OCI-M1 (cell line): Measurements from ENCODE around the gene DDX4.

ENCODE experiments used
- DNase-seq: peaks from one replicate; lab custom pipeline; 2025; lab: John Stamatoyannopoulos, UW

DDX4 gene

DNA sequence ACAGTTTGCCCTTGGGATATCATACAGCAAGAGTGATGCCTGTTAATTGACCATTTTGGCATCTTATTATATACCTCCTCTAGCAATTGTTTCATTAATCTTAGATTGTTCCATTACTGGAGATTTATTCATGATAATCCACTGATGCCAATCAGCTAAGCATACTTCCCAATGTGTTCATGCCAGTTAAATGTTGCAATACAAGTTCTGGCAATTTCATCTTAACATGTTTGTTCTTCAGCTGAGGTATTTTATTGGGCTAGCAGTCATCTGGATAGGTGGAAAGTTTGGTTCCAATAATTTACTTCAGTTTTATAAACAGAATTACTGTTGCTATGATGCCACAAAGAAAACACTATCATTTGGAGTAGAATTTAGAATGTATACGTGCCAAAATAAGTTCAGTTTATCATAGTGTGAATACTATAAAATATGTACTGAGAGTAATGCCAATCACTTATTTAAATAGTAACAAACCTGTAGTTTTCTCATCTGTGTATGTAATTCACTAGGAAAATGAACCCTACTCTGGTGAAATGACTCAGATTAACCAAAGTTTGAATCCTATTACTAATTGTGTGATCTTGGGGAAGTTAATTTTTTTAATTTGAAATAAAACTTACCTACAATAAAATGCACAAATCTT, 85.4 kb downstream of the DDX4 start:
- no peak for DNase-seq

DNA sequence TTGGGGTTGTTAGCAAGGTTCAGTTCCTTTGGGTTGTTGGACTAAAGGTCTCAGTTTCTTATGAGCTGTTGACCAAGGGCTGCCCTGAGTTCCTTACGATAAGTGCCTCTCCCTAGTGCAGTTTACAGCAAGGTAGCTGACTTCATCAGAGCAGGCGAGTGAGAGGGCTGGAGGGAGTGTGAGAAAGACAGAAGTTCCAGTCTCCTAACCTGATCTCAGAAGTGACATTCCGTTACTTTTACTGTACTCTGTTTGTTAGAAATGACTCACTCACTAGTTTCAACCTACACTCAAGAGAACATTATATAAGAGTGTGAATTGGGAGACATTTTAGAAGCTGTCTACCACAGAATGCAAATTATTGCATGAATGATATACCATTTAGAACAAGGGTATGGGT, 92.1 kb downstream of the DDX4 start:
- DNase-seq = no peak

DNA sequence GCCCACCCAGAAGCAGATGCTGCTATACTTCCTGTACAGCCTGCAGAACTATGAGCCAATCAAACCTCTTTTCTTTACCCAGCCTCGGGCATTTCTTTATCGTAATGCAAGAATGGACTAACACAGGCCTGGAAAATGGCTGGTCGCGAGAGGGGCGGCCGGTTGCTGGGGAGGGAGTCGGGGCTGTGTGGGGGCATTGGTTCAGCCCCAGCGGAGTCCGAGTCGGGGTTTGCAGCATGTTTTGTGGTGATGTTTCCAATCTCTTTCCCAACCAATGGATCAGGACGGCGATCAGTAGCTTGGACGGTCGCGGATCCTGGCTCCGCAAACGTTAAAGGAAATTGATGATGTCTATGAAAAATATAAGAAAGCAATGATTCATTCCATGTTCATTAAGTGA, 94.6 kb downstream of the DDX4 start:
- no peak for DNase-seq

DNA sequence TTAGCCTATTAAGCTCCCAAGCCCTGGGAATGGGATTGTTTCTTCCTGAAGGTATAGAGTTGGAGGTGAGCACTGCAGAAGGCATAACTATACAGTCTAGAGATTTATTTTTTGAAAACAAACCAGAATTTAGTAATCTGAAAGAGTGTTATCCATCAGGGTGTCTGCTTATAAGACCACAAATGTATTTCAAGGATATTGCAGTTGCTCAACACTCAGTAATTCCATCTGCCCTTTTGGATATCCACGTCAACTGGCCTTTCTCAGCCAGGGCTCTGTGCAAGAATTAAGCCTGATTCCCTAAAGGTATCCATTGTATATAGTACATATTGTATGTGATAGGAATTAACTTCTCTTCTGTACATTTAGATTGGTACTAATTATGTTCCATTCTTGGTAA, 98.3 kb downstream of the DDX4 start:
- DNase-seq = no peak

DNA sequence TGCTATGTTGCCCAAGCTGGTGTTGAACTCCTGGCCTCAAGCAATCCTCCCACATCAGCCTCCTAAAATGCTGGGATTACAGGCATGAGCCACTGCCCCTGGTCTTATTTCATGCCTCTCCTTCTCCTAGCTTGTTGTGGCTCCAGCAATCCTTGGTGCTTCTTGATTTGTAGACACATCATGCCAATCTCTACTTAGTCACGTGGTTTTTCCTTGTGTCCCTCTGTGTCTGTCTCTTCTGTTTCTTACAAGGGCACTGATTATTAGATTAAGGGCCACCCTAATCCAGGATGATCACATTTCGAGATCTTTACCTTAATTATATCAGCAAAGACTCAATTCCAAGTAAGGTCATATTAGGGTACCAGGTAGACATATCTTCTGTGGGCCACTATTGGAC, 104.1 kb downstream of the DDX4 start:
- DNase-seq = no peak

DNA sequence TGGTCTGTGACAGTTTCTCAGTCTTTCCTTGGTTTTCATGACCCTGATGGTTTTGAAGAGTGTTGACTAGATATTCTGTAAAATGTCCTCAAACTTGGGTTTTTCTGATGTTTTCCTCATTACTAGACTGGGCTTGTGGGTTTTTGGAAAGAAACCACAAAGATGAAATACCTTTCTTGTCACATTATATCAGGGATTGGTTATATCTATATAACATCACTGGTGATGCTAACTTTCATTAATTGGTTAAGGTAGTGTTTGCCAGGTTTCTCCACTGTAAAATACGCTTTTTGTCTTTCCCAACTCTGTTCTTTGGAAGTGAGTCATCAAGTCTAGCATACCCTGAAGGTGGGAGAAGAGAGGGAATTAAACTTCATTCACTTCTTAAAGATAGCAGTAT, 110.0 kb downstream of the DDX4 start:
- DNase-seq = no peak

DNA sequence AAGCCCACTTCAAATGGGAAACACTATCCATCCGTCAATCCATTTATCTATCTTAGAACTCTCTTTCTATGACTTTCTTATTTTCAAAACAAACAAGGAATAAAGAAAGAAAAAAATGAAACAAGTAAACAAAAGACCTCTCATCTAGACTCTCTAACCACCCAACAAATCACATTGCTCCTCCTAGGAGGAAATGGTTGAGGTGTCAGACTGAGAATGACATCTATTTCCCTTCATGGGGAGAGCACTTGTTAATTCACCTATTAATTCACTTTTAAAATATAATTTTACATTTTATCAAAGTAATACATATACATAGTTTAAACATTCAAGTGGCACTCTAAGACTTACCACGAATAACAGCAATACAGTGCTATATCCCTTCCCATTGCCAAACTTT, 110.9 kb downstream of the DDX4 start:
- no peak for DNase-seq

DNA sequence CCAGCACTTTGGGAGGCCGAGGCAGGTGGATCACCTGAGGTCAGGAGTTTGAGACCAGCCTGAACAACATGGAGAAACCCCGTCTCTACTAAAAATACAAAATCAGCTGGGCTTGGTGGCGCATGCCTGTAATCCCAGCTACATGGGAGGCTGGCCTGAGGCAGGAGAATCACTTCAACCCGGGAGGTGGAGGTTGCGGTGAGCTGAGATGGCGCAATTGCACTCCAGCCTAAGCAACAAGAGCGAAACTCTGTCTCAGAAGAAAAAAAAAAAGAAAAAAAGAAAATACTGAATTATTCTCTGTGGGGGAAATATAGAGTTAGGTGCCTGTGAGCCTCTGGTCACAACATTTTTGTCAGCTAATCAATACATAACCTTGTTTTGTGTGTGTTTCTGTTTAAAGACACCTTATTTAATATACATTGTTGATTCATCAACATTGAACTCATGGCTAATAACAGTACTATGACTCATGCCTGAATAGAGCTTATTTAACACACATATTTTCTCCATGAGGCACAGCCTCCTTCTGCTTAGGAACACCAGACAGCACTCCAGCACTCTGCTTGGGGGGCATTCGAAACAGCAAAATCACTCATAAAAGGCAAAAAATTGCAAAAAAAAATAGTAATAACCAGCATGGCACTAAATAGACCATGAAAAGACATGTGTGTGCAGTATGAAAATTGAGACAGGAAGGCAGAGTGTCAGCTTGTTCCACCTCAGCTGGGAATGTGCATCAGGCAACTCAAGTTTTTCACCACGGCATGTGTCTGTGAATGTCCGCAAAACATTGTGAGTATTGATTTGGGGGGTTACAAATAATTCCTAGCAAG, 113.2 kb downstream of the DDX4 start, which contains the start of gene IL31RA:
Gene IL31RA, plus strand, starts transcription at position 519 of the 836 bp plus-strand sequence. Its CDS starts 214 bp downstream, at position 733.
- DNase-seq = peak; percentile 31

DNA sequence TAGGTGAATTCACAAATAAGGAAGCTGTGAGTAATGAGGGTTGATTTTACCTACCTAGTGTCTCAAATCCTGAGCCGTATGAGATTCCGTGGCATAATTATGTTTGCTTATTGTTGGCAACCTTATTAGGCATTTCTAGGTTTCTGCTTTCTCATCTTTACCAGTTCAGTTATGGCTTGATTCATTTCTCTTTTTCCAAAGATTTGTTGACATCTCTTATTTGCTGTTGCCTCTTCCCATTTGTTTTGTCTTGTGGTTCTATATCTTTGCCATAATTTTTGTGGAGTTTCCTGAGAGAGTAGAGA, 113.8 kb downstream of the DDX4 start:
- DNase-seq = no peak

DNA sequence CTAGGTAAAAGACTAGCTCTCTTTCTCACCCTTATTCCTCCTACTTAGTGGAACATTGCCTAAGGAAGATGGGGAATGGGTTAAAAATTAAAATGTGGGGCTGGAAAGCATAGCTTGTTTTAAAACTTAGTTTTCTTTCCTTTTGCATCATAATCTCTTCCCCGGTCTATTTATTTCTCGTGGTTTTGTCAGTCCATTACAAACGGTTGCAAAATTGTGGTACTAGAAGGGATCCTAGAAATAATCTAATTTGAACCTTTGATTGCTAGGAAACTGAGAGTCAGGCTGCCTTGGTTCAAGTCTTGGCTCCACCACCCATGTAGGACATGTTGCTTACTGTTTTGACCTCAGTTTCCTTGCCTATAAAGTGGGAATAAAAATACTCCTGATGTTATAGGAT, 114.6 kb downstream of the DDX4 start:
- DNase-seq = no peak

DNA sequence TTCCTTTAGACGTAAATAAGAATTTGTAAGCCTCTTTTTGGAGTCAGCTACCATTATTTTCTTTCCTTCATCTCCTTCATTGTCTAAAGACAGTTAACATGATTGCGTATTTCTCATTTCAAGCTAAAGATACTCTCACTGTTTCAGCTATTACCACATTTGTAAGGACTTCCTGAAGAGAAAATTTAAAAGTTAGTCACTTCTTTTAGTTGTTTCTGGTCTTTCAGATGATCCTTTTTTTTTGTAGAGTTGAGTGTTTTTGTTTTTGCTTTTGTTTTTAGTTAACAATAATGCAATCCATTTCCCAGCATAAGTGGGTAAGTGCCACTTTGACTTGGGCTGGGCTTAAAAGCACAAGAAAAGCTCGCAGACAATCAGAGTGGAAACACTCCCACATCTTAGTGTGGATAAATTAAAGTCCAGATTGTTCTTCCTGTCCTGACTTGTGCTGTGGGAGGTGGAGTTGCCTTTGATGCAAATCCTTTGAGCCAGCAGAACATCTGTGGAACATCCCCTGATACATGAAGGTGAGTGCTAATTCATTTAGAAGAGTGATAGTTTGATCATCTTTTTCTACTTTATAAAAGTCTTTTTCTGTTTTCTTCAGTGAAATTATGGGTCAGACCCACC, 115.3 kb downstream of the DDX4 start:
- no peak for DNase-seq

DNA sequence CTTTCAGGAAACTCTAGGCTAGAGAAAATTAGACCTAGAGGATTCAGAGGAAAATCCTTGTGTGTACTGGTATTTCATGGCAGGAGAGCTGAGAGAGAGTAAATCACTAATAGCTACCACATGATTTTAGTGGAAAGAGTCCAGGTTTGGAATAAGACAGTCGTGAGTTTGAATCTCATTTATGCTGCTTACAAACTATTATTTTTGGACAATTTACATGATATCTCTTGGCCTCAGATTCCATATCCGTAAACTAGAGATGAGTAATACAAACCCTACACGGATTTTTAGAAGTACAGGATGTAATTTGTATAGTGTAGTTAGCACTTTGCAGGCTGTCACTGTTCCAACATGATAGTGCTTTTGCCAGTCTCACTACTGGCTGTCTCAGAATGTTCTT, 116.0 kb downstream of the DDX4 start:
- DNase-seq = no peak

DNA sequence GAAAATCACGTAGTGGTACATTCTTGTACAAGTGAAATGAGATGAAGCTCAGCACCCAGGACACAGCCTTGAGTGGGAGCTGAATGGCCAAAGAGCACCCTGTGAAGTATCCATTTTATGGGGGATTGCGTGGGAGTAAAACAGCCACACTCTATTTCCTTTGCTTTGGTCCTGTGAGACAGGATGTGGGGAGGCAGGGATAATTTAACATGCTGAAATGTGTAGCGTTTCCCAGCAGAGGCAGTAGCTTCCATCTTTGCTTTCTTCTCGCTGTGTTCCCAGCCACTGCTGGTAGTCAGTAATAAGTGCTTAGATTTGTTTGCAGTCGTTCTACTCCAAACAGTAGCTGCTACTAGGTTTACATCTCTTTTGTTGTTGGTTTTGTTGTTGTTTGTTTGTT, 117.6 kb downstream of the DDX4 start:
- no peak for DNase-seq

DNA sequence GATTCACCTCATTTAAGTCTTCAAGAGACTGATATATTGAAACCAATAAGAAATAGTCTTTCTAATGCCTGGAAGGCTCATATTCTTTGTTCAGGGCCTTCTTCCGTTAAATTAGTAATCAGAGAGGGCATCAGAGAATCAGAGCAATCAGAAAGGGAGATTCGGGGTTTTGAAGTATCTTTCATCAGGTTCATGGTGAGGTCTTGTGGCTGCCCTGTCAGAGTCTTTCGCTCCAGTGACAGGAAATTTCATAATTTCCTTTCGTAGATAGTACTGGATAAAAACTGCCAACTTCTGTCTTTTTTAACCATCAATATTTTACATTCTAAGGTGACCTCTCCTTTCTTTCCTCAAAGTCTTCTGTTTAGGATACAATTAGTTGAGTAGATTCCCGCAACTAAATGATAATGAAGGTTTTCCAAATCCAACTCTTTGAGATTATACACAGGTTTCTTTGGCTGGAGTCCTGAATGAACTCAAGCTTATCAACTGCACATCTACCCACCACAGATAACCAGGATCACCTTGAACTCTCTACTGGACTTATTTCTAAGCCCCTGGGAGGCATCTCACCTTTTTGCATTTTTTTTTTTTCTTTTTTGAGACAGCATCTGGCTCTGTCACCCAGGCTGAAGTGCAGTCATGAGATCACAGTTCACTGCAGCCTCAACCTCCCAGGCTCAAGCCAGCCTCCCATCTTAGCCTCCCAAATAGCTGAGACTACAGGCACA, 118.8 kb downstream of the DDX4 start:
- DNase-seq = peak; percentile 8

DNA sequence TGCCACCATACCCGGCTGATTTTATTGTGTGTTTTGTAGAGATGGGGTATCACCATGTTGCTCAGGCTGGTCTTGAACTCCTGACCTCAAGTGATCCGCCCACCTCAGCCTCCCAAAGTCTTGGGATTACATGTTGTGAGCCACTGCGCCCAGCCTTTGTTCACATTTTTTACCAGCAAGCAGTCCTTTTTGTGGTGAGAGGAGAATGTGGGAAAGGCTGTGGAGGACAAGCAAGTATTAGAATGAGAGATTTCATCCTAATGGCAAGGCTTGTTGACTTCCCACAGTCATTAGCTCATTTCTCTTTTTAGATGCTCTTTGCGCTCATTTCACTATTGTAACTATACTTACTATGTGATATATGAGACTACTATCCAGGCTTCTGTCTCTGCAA, 119.4 kb downstream of the DDX4 start:
- DNase-seq = no peak

DNA sequence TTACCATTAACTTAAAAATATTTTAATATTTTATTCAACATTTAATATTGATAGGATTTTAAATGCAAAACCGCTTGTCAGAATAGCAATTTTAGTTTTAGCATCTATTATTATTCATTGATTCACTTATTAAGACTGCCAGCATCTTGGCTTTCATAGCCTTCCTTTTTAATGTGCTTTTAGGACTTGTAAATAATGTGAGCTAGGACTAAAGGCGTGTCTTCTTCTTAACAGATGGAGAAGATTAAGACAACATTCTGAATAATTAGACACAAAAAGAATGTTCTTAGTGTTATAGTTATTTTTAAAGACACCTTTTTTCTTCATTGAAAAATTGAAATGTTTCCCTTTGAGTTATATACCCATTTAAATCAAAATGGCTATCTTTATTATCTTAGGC, 120.2 kb downstream of the DDX4 start:
- DNase-seq = no peak

DNA sequence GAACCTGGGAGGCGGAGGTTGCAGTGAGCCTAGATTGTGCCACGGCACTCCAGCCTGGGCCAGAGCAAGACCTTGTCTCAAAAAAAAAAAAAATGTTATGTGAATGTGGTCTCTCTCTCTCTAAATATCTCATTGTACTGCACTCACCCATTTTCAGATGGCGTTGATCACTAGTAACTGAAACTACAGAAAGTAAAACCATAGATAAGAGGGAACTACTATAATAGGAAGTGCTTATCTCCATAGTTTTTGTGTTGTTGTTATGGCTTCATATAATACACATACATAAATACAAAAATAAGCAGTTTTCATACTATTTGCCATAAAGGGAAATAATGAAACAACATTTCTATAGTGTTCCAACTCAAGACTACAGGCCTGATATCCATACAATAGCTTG, 122.4 kb downstream of the DDX4 start:
- DNase-seq = peak; percentile 25

DNA sequence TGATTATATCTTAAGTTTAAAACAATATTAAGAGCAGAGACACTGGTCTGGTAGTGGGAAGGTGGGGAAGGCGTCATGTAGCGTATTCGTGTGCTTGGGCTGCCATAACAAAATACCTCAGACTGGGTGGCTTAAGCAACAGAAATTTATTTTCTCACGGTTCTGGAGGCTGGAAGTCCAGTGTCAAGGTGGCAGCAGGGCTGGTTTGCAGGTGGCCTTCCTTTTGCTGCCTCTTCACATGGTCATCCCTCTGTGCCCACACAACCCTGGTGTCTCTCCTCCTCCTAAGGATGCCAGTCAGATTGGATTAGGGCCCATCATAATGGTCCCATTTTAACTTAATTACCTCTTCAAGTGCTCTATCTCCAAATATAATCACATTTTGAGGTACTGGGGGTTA, 122.8 kb downstream of the DDX4 start:
- DNase-seq = no peak

DNA sequence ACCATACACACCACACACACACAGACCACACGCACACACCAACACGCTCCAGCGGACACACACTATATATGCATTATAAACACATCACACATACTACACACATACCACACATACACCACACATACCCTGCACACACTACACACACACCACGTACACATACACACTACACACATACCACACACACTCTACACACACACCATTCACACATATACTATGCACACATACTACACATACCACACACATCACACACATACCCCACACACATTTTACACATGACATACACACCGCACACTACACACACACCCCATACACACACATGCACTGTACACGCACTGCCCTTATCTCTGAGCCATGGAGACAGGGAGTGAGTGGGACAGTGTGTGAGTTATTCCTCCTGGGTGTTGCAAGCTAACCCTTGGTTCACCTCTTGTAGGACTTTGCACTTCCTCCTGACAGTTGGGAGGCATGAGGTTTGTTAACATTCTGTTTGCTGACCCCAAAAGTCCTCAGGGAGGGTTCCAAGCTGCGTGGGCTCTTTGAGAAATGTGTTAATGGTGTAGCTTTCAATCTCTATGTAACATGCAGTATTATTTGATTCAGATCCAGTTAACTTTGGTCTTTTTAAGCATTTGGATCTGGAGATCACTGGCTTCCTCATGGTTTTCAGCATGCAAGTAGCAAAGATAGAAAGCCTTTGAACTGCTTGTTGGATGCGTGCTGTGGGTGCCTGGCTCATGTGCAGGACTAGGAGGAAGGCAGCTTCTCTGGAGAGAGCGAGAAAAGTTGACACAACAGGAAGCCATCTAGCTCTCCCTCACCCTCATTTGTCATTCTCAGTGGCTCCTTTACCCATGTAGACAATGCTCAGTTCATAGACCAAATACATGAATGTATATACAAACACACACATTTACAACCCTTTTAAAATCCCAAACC, 127.0 kb downstream of the DDX4 start:
- no peak for DNase-seq

DNA sequence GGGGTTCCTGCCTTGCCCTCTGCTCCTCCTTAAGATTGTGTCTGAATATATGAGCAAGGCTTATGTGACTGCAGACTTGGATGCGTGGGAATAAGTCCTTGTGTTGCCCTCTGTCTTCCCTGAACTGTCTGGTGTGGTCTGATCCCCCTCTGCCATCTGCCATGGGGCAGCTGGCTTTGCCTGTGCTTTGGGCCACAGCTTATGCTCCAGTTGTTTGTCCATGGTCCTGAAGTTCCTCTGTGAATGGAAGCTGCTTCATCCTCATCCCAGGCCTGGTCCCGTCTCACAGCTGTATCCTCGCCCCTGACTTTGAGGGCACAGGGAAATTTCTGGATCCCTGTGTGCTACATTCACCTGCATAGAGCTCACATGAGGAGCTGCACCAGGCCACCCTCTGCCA, 128.0 kb downstream of the DDX4 start:
- DNase-seq = no peak

DNA sequence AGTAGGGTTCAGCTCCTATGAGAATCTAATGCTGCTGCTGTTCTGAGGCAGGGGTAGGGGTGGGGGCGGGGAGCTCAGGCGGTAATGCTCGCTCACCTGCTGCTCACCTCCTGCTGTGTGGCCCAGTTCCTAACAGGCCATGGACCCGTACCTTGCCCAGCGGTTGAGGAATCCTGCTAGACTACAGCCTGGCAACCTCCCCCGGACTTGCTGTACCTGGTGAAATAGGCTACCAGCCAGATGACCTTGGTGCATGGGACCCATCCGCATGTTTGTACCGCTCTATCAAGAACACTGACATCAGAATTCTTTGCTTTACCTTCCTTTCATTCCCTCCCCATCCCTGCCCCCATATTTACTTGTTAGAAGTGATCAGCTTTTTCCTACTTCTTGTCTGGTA, 128.6 kb downstream of the DDX4 start:
- DNase-seq = no peak
